ENCODE results near the gene AP3B2. TPM values are rescaled to one million over a fixed set of nuclear protein-coding genes. Genes with fewer than 3 reads are reported as not detected.
"Not testable (repeated sequence)": the region's sequence is repeated elsewhere in the genome, so short reads cannot be mapped to it uniquely, and the experiment has no call there.

The AP3B2 gene
- total RNA-seq, 1 experiment from 2014 or later = not detected

DNA sequence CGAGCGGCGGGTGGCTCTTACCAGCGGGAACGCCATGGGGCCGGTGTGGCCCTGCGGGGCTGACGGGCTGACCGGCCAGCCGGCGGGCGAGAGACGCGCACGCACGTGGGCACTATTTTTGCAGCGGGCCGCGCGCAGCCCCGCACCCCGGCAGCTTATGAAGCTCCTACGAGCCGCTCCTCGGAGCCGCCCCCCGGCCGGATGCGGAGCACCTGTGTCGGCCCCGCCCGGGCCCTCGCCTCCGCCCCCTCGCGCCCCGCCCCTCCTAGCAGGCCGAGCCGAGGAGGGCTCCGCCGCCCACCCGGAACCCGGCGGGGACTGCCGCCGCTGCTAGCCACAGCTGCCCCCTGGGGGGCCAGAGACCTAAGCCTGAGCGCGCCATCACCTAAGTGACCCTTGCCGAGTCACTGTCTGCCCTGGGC is 61.8 kb downstream of the AP3B2 start:
- H3K9me2 ChIP-seq (ENCODE audit: insufficient read depth) = no peaks in the 10 kb centered on the region
- H3K4me1 ChIP-seq (replicated peaks; ENCODE audit: insufficient read depth) = no peaks in the 10 kb centered on the region
- intact Hi-C loops (cut with micrococcal nuclease; ENCODE audit: unreplicated experiment) = no loop called here
- no peaks in the 10 kb centered on the region for H3K79me2 ChIP-seq (ENCODE audit: low read depth)
- H4K20me1 ChIP-seq (ENCODE audit: insufficient read depth) = no peaks in the 10 kb centered on the region
- no peaks in the 10 kb centered on the region for H3K9me3 ChIP-seq (ENCODE audit: insufficient read depth, low read depth)
- no peaks in the 10 kb centered on the region for H3F3A ChIP-seq (ENCODE audit: insufficient read depth, low read depth)
- no peaks in the 10 kb centered on the region for H3K36me3 ChIP-seq (ENCODE audit: low read depth)
- ChIA-PET POLR2A (ENCODE audit: unreplicated experiment) (no interaction called here), CTCF (no interaction called here)
- no TSS peak for BruUV-seq (replicated peaks)
- no peak overlapping the region for H3K27ac ChIP-seq
- no peak for DNase-seq
- no peak overlapping the region for H2AFZ ChIP-seq
- H3K4me3 ChIP-seq = no peak overlapping the region
- H3K4me2 ChIP-seq = no peak overlapping the region
- TF ChIP-seq CTCF (conservative IDR thresholded peaks at IDR 0.05) (no peak), EZH2 (IDR thresholded peaks at IDR 0.05; ENCODE audit: low read depth) (no peak)
- H3K27me3 ChIP-seq (ENCODE audit: insufficient read depth, low read depth) = peaks cover 35% of the 10 kb centered on the region

DNA sequence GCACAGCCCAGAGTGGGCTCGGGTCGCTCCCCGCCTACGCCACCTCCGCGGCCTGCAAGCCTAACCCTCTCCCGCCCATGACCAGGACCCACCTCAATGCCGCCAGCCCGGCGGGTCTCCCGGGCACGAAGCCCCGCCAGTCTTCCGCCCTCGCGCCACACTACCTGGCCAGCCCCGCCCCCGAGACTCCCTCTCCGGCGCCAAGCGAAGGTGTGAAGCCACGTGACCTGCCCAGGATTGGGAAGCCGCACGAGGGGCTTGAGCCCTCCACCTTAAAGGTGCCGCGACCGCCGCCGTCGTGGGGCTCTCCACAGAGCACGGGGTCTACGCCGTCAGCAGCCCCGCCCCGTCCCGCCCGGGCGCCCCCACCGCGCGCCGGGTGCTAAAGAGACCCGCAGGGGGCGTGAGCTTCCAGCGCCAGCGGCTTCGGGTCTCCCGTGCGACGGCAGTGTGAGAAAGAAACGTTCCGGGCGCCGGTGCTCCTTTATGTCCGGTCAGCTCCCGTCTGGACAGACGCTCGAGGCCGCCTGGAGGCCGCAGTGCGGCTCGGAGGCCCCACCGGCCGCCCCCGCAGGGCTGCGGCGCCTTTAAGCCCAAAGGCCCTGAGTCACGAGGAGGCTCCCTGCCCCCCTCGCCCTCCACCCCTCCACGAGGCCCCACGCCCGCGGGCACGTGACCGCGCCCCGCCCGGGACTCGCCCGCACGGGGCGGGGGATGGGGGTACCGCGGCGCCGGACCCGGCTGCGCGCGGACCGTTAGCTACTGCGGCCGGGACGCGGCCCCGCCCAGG is 62.4 kb downstream of the AP3B2 start, which contains the start of gene CPEB1:
Gene CPEB1 (minus strand): TSS at position 319 of the 790 bp plus-strand sequence. CDS start 18,904 bp downstream, outside the sequence.
- H3K9me2 ChIP-seq (ENCODE audit: insufficient read depth) = no peaks in the 10 kb centered on the region
- H3K9me3 ChIP-seq (ENCODE audit: insufficient read depth, low read depth) = no peaks in the 10 kb centered on the region
- no peaks in the 10 kb centered on the region for H4K20me1 ChIP-seq (ENCODE audit: insufficient read depth)
- no peak within 1 kb of the TSS for H2AFZ ChIP-seq
- TF ChIP-seq CTCF (conservative IDR thresholded peaks at IDR 0.05) (no peak), EZH2 (IDR thresholded peaks at IDR 0.05; ENCODE audit: low read depth) (no peak)
- no peak within 1 kb of the TSS for H3K4me3 ChIP-seq
- DNase-seq = no peak
- peaks cover 35% of the 10 kb centered on the region for H3K27me3 ChIP-seq (ENCODE audit: insufficient read depth, low read depth)
- no TSS peak for BruUV-seq (replicated peaks)
- POLR2A ChIA-PET (ENCODE audit: unreplicated experiment) = no interaction called here
- no peak within 1 kb of the TSS for H3K27ac ChIP-seq
- CTCF ChIA-PET = no interaction called here
- no peaks in the 10 kb centered on the region for H3K79me2 ChIP-seq (ENCODE audit: low read depth)
- H3K4me2 ChIP-seq = no peak within 1 kb of the TSS
- no peaks in the 10 kb centered on the region for H3K36me3 ChIP-seq (ENCODE audit: low read depth)
- intact Hi-C loops (cut with micrococcal nuclease; ENCODE audit: unreplicated experiment) = no loop called here
- no peaks in the 10 kb centered on the region for H3F3A ChIP-seq (ENCODE audit: insufficient read depth, low read depth)
- H3K4me1 ChIP-seq (replicated peaks; ENCODE audit: insufficient read depth) = no peaks in the 10 kb centered on the region

- no peaks in the 10 kb centered on the region for H3F3A ChIP-seq (ENCODE audit: insufficient read depth, low read depth)
- H2AFZ ChIP-seq = no peak overlapping the region
- H3K27me3 ChIP-seq (ENCODE audit: insufficient read depth, low read depth) = peaks cover 38% of the 10 kb centered on the region
- H3K4me1 ChIP-seq (replicated peaks; ENCODE audit: insufficient read depth) = no peaks in the 10 kb centered on the region
- no peaks in the 10 kb centered on the region for H3K36me3 ChIP-seq (ENCODE audit: low read depth)
- no peaks in the 10 kb centered on the region for H3K9me2 ChIP-seq (ENCODE audit: insufficient read depth)
- H3K27ac ChIP-seq = no peak overlapping the region
- H3K79me2 ChIP-seq (ENCODE audit: low read depth) = no peaks in the 10 kb centered on the region
- H3K4me2 ChIP-seq = no peak overlapping the region
- H4K20me1 ChIP-seq (ENCODE audit: insufficient read depth) = no peaks in the 10 kb centered on the region
- DNase-seq = no peak
- intact Hi-C loops (cut with micrococcal nuclease; ENCODE audit: unreplicated experiment) = no loop called here
- no TSS peak for BruUV-seq (replicated peaks)
- TF ChIP-seq CTCF (conservative IDR thresholded peaks at IDR 0.05) (no peak), EZH2 (IDR thresholded peaks at IDR 0.05; ENCODE audit: low read depth) (no peak)
- ChIA-PET POLR2A (ENCODE audit: unreplicated experiment) (no interaction called here), CTCF (no interaction called here)
- no peaks in the 10 kb centered on the region for H3K9me3 ChIP-seq (ENCODE audit: insufficient read depth, low read depth)
- no peak overlapping the region for H3K4me3 ChIP-seq
Measured at GRCh38 chr15:82646250-82647044, 63.2 kb downstream of the AP3B2 start.

DNA sequence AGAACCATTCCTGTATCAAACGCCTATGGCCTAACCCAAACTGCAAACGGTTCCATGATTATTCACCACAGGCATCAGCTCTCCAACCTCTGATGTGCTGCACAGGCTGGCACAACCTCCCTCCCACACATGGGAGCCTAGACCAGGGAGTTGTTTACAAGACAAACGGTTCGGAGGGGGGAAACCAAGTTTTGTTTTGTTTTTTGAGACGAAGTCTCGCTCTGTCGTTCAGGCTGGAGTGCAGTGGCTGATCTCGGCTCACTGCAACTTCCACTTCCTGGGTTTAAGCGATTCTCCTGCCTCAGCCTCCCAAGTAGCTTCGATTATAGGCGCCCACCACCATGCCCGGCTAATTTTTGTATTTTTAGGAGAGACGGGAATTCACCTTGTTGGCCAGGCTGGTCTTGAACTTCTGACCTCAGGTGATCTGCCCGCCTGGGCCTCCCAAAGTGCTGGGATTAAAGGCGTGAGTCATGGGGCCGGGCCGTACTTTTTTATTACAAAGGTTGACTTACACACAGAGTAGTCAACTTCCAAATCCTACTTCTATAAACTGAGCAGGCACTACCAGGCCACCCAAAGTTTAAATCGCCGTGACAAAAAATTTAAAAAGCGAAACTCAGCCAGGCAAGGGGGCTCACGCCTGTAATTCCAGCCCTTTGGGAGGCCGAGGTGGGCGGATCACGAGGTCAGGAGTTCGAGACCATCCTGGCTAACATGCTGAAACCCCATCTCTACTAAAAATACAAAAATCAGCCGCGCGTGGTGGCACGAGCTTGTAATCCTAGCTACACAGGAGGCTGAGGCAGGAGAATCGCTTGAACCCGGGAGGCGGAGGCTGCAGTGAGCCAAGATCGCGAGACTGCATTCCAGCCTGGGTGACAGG is 64.5 kb downstream of the AP3B2 start:
- H3K4me1 ChIP-seq (replicated peaks; ENCODE audit: insufficient read depth); H3K79me2 ChIP-seq (ENCODE audit: low read depth); H3K9me2 ChIP-seq (ENCODE audit: insufficient read depth); CTCF ChIA-PET; H3K4me3 ChIP-seq; BruUV-seq (replicated peaks); H3K4me2 ChIP-seq; H3K27ac ChIP-seq; H4K20me1 ChIP-seq (ENCODE audit: insufficient read depth); H2AFZ ChIP-seq; H3K9me3 ChIP-seq (ENCODE audit: insufficient read depth, low read depth); DNase-seq; POLR2A ChIA-PET (ENCODE audit: unreplicated experiment); intact Hi-C loops (cut with micrococcal nuclease; ENCODE audit: unreplicated experiment); H3F3A ChIP-seq (ENCODE audit: insufficient read depth, low read depth); H3K36me3 ChIP-seq (ENCODE audit: low read depth): not testable (repeated sequence)
- H3K27me3 ChIP-seq (ENCODE audit: insufficient read depth, low read depth) = peaks cover 44% of the 10 kb centered on the region

All from PC-9 (cell line).